MCF 10A (cell line): Measurements from ENCODE around the gene CDA. TPM values are rescaled to one million over a fixed set of nuclear protein-coding genes. Genes with fewer than 3 reads are reported as not detected.

Source experiments
- BruUV-seq: library from RNA; stranded (reverse); fragments of 400-500 nt; replicated peaks from 2 replicates; lab custom pipeline; 2021; lab: Mats Ljungman, UMichigan
- CTCF ChIA-PET: fragments of 300-600 bp; sonication (Branson Sonifier 250); formaldehyde crosslinking; extraction: SDS; loops from one replicate; lab custom pipeline; 2021; ENCODE audit warnings: antibody characterized with exemption, inconsistent platforms; lab: Yijun Ruan, JAX
- POLR2A ChIA-PET: fragments of 300-600, 350-650 bp; sonication (Branson Sonifier 250); formaldehyde crosslinking; extraction: SDS; loops from one replicate; lab custom pipeline; 2020; ENCODE audit warnings: antibody characterized with exemption, inconsistent platforms; lab: Yijun Ruan, JAX
- DNase-seq: peaks from one replicate; pipeline ENCODE4 v3.0.0-alpha.2; 2018; ENCODE audit not compliant: unreplicated experiment
- H3K27ac Mint-ChIP-seq: one replicate; pipeline ENCODE4 v1.8.0; 2022; ENCODE audit warnings: mild to moderate bottlenecking, low read depth, mixed read lengths; ENCODE audit not compliant: unreplicated experiment
- H3K27me3 Mint-ChIP-seq: one replicate; pipeline ENCODE4 v1.8.0; 2022; ENCODE audit warnings: mixed read lengths; ENCODE audit not compliant: insufficient read depth, unreplicated experiment
- H3K36me3 Mint-ChIP-seq: one replicate; pipeline ENCODE4 v1.8.0; 2022; ENCODE audit warnings: mild to moderate bottlenecking, moderate library complexity, mixed read lengths; ENCODE audit not compliant: insufficient read depth, unreplicated experiment
- H3K4me1 Mint-ChIP-seq: one replicate; pipeline ENCODE4 v1.8.0; 2022; ENCODE audit warnings: mixed read lengths; ENCODE audit not compliant: insufficient read depth, unreplicated experiment
- H3K4me3 Mint-ChIP-seq: one replicate; pipeline ENCODE4 v1.8.0; 2022; ENCODE audit warnings: mild to moderate bottlenecking, moderate library complexity, mixed read lengths; ENCODE audit not compliant: unreplicated experiment
- H3K9me3 Mint-ChIP-seq: one replicate; pipeline ENCODE4 v1.8.0; 2022; ENCODE audit warnings: mixed read lengths; ENCODE audit not compliant: unreplicated experiment
- intact Hi-C: fragments of 100-400 bp; cut with micrococcal nuclease; formaldehyde crosslinking; loops from 2 replicates; pipeline ENCODE4 v1.14.1; 2022
- total RNA-seq: library from RNA; stranded (reverse); gene quantifications from 2 replicates; pipeline ENCODE4 v1.2.3, GENCODE V29; 2022
- TF ChIP-seq, protein P1 (sequence below): fragments of 200-600 bp; IDR thresholded peaks from one replicate; pipeline ENCODE4 v1.8.0; 2022; ENCODE audit warnings: antibody characterized with exemption, mild to moderate bottlenecking; ENCODE audit not compliant: unreplicated experiment

The CDA gene
- total RNA-seq, 1 experiment from 2014 or later, result not detected

GRCh38 chr1:20571427-20571826 is 17.5 kb upstream of the CDA start:
- BruUV-seq, result no TSS peak
- H3K27ac Mint-ChIP-seq, result no peak overlapping the region
- no peak for DNase-seq

DNA sequence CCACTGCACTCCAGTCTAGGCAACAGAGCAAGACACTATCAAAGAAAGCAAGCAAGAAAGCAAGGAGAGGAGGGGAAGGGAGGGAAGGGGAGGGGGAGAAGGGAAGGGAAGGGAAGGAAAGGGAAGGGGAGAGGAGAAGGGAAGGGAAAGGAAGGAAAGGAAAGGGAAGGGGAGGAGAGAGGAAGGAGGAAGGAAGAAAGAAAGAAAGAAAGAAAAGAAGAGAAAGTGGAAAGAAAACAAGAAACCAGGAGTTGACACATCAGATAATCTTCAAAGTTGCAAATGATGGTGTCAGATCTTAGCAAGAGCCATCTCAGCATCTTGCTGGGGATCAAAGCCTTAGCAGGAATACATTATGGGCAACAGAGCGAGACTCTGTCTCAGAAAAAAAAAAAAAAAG is 14.9 kb upstream of the CDA start:
- Mint-ChIP-seq H3K27me3 (peaks cover 14% of the 10 kb centered on the region), H3K27ac (no peak overlapping the region), H3K9me3 (no peaks in the 10 kb centered on the region), H3K4me1 (no peaks in the 10 kb centered on the region), H3K4me3 (no peak overlapping the region), H3K36me3 (peaks cover 4% of the 10 kb centered on the region)
- DNase-seq, result no peak
- intact Hi-C loops, result no loop called here
- CTCF ChIA-PET, result interaction anchor here (0.6 to 3.1 kb wide), 9 partner anchors 10 to 784 kb away, joined by 3 to 28 read pairs (median 4); partner anchors contain the start of gene PINK1
- POLR2A ChIA-PET, result no interaction called here
- no TSS peak for BruUV-seq
- TF ChIP-seq, protein P1, sequence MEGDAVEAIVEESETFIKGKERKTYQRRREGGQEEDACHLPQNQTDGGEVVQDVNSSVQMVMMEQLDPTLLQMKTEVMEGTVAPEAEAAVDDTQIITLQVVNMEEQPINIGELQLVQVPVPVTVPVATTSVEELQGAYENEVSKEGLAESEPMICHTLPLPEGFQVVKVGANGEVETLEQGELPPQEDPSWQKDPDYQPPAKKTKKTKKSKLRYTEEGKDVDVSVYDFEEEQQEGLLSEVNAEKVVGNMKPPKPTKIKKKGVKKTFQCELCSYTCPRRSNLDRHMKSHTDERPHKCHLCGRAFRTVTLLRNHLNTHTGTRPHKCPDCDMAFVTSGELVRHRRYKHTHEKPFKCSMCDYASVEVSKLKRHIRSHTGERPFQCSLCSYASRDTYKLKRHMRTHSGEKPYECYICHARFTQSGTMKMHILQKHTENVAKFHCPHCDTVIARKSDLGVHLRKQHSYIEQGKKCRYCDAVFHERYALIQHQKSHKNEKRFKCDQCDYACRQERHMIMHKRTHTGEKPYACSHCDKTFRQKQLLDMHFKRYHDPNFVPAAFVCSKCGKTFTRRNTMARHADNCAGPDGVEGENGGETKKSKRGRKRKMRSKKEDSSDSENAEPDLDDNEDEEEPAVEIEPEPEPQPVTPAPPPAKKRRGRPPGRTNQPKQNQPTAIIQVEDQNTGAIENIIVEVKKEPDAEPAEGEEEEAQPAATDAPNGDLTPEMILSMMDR, result no peak

More at GRCh38 chr1:20571427-20571826, 17.5 kb upstream of the CDA start:
- TF ChIP-seq, protein P1, result no peak
- no peaks in the 10 kb centered on the region for H3K4me1 Mint-ChIP-seq
- intact Hi-C loops, result no loop called here
- CTCF ChIA-PET, result interaction anchor here (0.6 kb wide), 1 partner anchor 42 kb away, joined by 3 read pairs; no protein-coding TSS in a partner anchor
- H3K27me3 Mint-ChIP-seq, result peaks cover 14% of the 10 kb centered on the region
- H3K4me3 Mint-ChIP-seq, result no peak overlapping the region
- H3K36me3 Mint-ChIP-seq, result no peaks in the 10 kb centered on the region
- no peaks in the 10 kb centered on the region for H3K9me3 Mint-ChIP-seq
- POLR2A ChIA-PET, result no interaction called here

DNA sequence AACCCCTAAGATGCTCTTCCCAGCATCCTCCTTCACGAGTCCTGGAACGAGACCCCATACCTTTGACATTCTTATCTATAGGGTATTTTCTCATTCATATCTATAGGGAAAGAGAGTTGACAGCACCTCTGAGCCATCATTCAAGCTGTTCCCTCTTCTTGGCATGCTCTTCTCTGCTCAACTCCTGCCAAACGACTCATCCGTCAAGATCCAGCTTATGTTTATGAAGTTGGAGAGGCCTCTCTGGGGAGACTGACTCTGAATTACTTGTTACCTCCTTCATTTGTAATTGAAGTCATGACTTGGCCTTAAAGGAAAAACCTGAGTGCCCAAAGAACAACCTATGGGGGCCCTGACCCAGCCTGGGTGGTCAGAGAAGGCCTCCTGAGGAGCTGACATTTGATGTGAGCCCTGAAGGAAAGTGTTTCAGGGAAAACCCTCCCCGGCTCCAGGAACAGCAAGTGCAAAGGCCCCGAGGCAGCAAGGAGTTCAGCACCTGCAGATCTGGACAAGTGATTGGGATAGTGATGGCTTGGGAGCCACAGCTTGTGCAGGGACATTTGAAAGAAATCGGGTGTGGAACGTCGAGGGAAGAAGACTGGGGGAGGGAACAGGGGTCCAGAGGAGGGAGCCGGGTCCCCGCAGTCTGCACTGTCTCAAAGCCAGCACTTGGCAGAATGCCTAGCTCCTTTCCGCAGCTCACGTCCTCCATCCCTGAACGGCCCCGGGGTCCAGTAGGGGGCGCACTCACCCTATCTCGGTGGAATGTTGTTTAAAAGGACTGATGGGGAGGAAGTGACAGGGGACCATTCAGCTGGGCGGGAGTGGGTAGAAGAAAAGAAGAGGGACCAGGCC is 14.0 kb upstream of the CDA start:
- POLR2A ChIA-PET, result interaction anchor here (0.6 to 1.1 kb wide), 5 partner anchors 25 to 755 kb away, joined by 3 to 9 read pairs (median 3); no protein-coding TSS in a partner anchor
- no peaks in the 10 kb centered on the region for H3K9me3 Mint-ChIP-seq
- BruUV-seq, result no TSS peak
- intact Hi-C loops, result loop anchor here (1.0 kb wide), 2 partner anchors 58 to 65 kb away; partner anchors contain the start of gene PINK1
- H3K36me3 Mint-ChIP-seq, result peaks cover 4% of the 10 kb centered on the region
- no peaks in the 10 kb centered on the region for H3K4me1 Mint-ChIP-seq
- peak; percentile 91 for DNase-seq
- TF ChIP-seq, protein P1, result peak; percentile 76
- no peak overlapping the region for H3K27ac Mint-ChIP-seq
- no peak overlapping the region for H3K4me3 Mint-ChIP-seq
- CTCF ChIA-PET, result interaction anchor here (0.6 to 3.1 kb wide), 31 partner anchors 8 to 655 kb away, joined by 3 to 28 read pairs (median 4); partner anchors contain the start of genes DDOST and PINK1
- H3K27me3 Mint-ChIP-seq, result peaks cover 14% of the 10 kb centered on the region
